Measurements from ENCODE around the gene DNAJB2. TPM values are rescaled to one million over a fixed set of nuclear protein-coding genes. Genes with fewer than 3 reads are reported as not detected.

The DNAJB2 gene
- total RNA-seq, 2 donors from 2014 or later: 155 to 163 TPM

DNA sequence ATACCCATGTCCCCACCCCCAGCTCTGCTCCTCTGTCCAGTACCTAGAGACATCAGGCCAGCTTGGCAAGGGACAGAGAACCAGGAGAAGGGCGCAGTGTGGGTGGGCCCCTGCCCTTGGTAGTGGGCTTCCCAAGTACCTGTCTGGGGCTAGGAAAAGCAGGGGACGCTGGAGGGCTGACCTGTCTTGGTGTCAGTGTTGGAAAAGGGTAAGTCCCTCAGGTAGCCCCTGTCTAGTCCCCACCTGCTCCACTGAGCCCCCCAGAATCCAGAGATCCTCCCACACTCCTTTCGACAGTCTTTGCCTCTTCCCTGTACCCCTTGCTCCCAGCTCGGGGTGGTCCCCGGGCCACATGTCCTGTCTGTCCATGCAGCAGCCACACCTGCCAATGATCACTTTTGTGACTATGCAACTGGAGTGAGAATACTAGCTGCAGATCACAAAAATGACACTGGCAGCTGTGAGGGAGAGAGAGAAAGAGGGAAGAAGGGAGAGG lies 14.6 kb downstream of the DNAJB2 start:
- 81% methylated on average over 5 of the region's 5 CpGs for WGBS
- intact Hi-C loops (cut with DNase I): loop anchor here (2.0 to 10.0 kb wide), 4 partner anchors 15 to 241 kb away; partner anchors contain the start of genes ABCB6, DNAJB2 and NHEJ1
- no peaks in the 10 kb centered on the region for H3K27me3 ChIP-seq (replicated peaks; ENCODE audit: insufficient read depth)
- no peak overlapping the region for H3K27ac ChIP-seq
- no peaks in the 10 kb centered on the region for H3K4me1 ChIP-seq (replicated peaks)
- no peak for TF ChIP-seq CTCF (IDR thresholded peaks at IDR 0.05)
- TF ChIP-seq POLR2AphosphoS5 (IDR thresholded peaks at IDR 0.05): no peak
- TF ChIP-seq POLR2A (IDR thresholded peaks at IDR 0.05): no peak
- no peak for DNase-seq (ENCODE audit: low spot score)
- H3K4me3 ChIP-seq: no peak overlapping the region
- H3K36me3 ChIP-seq: no peaks in the 10 kb centered on the region
- no peaks in the 10 kb centered on the region for H3K9me3 ChIP-seq

GRCh38 chr2:219294356-219295351 lies 15.5 kb downstream of the DNAJB2 start:
- Histone ChIP-seq H3K4me3 (peak overlapping the region; percentile 39 to 48), H3K27ac (peak overlapping the region; percentile 76 to 81), H3K36me3 (no peaks in the 10 kb centered on the region), H3K9me3 (no peaks in the 10 kb centered on the region), H3K4me1 (replicated peaks) (no peaks in the 10 kb centered on the region), H3K27me3 (replicated peaks; ENCODE audit: insufficient read depth) (no peaks in the 10 kb centered on the region)
- intact Hi-C loops (cut with DNase I): loop anchor here (2.0 to 10.0 kb wide), 4 partner anchors 16 to 240 kb away; partner anchors contain the start of genes ABCB6, DNAJB2 and NHEJ1
- peak; percentile 86 for DNase-seq (ENCODE audit: low spot score)
- TF ChIP-seq POLR2A (IDR thresholded peaks at IDR 0.05): peak; percentile 26
- TF ChIP-seq CTCF (IDR thresholded peaks at IDR 0.05): peak; percentile 99 to 100 (median 100)
- TF ChIP-seq POLR2AphosphoS5 (IDR thresholded peaks at IDR 0.05): peak; percentile 80
- WGBS: 6% methylated on average over 48 of the region's 67 CpGs

- H3K27me3 ChIP-seq (replicated peaks; ENCODE audit: insufficient read depth): no peaks in the 10 kb centered on the region
- 90% methylated on average over 14 of the region's 14 CpGs for WGBS
- intact Hi-C loops (cut with DNase I): loop anchor here (10.0 kb wide), 2 partner anchors 81 to 239 kb away; partner anchors contain the start of gene ABCB6
- H3K27ac ChIP-seq: no peak overlapping the region
- no peaks in the 10 kb centered on the region for H3K9me3 ChIP-seq
- no peaks in the 10 kb centered on the region for H3K36me3 ChIP-seq
- no peak for DNase-seq (ENCODE audit: low spot score)
- TF ChIP-seq CTCF (IDR thresholded peaks at IDR 0.05): no peak
- TF ChIP-seq POLR2AphosphoS5 (IDR thresholded peaks at IDR 0.05): no peak
- no peak for TF ChIP-seq POLR2A (IDR thresholded peaks at IDR 0.05)
- H3K4me1 ChIP-seq (replicated peaks): no peaks in the 10 kb centered on the region
- H3K4me3 ChIP-seq: no peak overlapping the region
Measured at GRCh38 chr2:219296142-219296541, 17.0 kb downstream of the DNAJB2 start.

DNA sequence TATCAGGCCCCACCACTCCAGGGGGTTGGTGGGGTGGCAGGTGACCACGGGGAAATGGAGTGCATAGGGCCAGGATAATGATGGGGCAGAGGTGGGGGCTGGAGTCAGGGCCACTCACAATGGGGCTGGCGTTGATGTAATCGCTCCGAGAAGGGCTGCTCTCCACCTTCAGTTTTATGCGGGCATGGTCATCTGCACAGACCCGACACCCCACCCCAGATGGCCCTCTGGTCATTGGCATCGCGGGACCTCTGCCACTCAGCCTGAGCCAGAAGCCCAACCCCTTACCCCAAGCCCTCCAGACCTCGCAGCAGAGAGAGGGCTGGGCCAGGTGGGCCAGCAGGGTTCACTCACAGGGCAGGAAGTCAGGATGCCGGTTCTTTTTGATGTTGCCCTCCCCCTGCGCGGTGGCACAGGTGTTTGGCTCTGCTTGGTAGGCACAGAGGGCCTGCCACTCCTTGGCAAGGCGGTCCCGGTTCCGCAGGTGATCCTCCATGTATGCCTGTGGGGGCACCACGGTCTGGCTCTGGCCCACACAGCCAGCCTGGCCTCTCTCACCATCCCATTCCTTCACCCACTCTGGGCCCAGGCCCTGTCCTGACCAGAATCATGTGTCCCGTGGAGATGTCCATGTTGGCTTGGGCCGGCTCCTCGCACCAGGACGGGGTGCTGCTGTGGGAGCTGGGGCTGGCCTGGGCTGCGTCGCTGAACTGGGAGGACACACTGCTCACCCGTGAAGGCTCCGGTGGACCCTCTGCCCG lies 17.6 kb downstream of the DNAJB2 start:
- Histone ChIP-seq H3K36me3 (no peaks in the 10 kb centered on the region), H3K4me1 (replicated peaks) (no peaks in the 10 kb centered on the region), H3K9me3 (no peaks in the 10 kb centered on the region), H3K27ac (no peak overlapping the region), H3K4me3 (no peak overlapping the region), H3K27me3 (replicated peaks; ENCODE audit: insufficient read depth) (no peaks in the 10 kb centered on the region)
- TF ChIP-seq POLR2AphosphoS5 (IDR thresholded peaks at IDR 0.05) (no peak), CTCF (IDR thresholded peaks at IDR 0.05) (no peak), POLR2A (IDR thresholded peaks at IDR 0.05) (no peak)
- DNase-seq (ENCODE audit: low spot score): no peak
- 86% methylated on average over 21 of the region's 25 CpGs for WGBS
- intact Hi-C loops (cut with DNase I): loop anchor here (10.0 kb wide), 2 partner anchors 82 to 238 kb away; partner anchors contain the start of gene ABCB6

Data from prostate gland (tissue), 2 donors.